GM12874 (cell line): Measurements from ENCODE around the gene NUPR1.

Source experiments
- TF ChIP-seq, protein P1 (sequence below): IDR thresholded peaks from 2 replicates; pipeline ENCODE4 v1.5.1; 2011; ENCODE audit warnings: low read depth, mild to moderate bottlenecking, control low read depth, low read length, moderate library complexity; ENCODE audit not compliant: insufficient read depth

Gene NUPR1

DNA sequence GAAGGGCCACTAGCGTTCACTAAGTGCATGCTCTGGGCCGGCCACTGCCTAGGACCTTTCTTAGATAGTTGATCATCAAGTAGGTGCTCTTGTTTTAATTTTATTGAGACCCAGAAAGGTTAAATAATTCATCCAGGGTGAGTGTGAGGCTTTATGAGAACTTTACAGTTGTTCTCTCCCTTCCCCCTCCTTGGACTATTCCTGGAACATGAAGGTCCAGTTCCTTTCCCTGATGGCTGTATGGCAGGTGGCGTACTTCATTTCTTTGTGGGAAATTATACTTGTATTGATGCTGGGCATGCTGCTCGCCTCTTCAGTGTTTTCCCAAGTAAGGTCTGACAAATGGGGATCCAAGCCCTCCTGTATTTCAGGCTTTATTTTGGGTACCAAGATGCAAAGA is 23.4 kb upstream of the NUPR1 start:
- TF ChIP-seq, protein P1, sequence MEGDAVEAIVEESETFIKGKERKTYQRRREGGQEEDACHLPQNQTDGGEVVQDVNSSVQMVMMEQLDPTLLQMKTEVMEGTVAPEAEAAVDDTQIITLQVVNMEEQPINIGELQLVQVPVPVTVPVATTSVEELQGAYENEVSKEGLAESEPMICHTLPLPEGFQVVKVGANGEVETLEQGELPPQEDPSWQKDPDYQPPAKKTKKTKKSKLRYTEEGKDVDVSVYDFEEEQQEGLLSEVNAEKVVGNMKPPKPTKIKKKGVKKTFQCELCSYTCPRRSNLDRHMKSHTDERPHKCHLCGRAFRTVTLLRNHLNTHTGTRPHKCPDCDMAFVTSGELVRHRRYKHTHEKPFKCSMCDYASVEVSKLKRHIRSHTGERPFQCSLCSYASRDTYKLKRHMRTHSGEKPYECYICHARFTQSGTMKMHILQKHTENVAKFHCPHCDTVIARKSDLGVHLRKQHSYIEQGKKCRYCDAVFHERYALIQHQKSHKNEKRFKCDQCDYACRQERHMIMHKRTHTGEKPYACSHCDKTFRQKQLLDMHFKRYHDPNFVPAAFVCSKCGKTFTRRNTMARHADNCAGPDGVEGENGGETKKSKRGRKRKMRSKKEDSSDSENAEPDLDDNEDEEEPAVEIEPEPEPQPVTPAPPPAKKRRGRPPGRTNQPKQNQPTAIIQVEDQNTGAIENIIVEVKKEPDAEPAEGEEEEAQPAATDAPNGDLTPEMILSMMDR, result no peak

DNA sequence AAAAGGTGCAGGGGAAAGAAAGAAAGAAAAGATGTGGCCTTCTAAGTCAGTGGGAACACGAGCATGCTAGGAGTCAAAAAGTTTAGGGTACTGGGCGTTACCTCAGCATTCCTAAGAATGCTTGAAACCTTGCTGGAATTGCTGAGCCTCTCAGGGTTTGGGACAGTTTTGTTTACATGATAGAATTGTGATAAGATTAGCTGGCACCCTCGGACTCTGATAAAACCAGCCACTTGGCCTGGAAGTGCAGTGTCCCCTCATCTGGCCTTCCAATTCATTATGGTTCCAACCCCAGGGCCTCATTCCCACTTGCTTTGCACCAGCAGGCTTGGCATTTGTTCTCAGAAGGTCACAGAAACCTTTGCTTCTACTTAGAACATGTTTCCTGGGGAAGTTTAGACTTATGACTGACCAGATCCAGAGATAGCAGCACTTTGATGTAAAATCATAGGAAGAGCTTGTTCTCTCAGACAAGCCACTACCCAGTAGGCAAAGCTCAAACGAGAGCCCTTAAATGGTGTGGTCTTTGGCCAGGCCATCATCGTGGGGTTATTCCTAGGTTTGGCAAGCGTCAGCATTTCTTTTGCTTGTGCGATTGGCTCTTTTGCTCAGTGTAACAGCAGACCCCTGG is 22.9 kb upstream of the NUPR1 start:
- TF ChIP-seq, protein P1, result no peak

DNA sequence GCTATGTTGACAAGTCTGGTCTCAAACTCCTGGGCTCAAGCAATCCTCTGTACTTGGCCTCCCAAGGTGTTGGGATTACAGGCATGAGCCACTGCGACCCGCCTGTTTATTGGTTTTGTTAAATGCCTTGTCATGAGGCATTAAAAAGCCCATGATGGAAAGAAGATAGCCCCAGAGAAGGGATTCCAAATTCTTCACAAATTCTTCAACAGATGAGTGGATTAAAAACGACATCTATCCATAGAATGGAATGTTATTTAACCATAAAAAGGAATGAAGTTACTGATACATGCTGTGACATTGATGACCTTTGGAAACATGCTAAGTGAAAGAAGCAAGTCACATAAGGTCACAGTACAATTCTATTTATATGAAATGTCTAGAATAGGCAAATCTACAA is 19.7 kb upstream of the NUPR1 start:
- TF ChIP-seq, protein P1, result no peak

DNA sequence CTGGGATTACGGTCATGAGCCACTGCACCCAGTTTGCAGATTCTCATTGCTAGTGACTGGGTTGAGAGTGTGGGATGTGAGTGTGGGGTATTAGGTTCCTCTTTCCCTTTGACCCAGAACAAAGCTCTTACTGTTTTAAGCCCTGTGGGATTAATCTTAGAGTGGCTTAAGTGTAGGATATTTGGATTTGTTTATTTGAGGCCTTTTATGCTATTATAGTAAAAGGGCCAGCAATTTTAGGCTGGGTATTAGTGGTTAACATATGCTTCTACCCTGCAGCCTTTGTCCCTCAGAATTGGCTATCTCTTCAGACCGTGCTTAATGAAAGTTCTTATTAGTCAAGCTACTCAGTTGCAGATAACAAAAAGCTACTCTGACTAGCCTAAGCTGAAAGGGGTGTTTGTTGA is 18.1 kb upstream of the NUPR1 start:
- TF ChIP-seq, protein P1, result no peak

DNA sequence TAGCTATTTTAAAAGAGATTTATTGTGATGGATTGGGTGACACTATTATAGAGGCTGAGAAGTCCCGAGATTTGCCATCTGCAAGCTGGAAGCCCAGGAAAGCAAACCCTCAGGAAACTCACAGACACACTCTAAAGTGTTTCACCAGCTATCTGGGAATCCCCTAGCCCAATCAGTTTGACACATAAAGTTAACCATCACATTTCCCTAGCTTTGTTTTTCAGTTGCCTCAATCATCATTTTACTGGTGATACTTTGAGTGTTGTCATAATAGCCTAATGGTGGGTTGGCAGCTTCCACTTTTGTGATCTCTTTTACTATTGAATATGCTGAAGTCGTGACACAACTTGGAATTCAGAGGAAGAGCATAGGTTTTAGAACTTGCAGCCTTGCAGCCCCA is 16.8 kb upstream of the NUPR1 start:
- TF ChIP-seq, protein P1, result no peak

DNA sequence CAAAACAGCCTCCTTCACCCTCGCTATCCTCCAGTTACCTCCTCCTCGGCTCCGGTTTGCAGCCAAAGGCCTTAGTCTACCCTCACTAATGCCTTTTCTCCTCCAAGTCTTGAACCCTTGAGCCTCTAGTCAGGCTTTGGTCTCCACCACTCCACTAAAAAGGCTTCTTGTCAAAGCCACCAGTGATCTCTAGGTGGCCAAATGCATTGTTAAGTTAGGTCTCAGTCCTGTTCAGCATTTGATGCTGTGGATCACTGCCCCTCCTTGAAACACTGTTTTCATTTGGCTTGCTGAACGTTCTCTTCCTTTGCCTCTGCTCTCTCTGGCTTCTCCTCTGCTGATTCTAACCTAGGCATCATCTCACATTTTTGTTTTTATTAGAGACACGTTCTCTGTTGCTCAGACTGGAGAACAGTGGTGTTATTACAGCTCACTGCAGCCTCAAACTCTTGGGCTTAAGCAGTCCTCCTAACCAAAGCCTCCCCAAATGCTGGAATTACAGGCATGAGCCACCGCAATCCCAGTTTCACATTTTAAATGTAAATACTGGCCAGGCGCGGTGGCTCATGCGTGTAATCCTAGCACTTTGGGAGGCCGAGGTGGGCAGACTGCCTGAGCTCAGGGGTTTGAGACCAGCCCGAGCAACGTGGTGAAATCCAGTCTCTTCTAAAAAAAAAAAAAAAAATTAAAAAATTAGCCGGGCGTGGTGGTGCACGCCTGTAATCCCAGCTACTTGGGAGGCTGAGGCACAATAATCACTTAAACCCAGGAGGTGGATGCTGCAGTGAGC is 16.1 kb upstream of the NUPR1 start:
- TF ChIP-seq, protein P1, result no peak

DNA sequence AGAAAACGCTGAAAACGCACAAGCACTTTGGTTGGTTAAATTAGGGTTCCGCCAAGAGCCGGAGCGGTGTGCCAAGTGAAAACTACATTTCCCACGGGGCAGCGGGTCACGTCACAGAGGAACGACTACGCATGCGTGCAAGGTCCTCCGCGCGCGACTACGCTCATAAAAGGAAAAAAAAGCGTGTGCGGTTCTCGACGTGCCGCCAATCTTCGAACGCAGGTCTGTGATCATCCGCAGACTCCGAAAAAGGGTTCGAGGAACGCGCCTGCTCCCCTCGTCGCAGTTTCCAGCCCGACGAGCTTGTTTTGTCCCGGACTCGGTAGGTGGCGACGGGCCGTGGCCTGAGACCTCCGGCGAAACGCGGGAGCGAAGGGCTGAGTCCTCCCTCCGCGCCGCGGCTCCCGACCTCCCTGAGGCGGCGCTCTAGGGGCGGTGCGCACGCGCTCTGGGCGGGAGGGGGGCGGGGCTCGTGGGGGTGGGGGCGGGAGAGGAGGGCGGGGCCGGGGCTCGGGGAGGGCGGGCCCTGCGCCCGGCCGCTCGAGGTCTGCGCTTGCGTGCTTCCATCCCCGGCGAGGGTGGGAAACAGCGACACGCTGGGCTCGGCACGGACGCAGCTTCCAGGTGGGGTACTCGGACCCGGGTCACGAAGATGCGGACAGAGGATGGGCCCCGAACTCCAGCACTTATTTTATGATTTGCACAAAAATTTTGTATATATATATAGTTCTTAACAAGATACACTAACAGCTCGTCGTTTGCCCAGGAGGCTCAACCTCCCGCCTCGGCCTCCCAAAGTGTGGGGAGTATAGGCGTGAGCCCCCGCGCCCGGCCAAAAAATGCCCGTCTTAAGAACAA is 15.2 kb upstream of the NUPR1 start, which contains the start of gene SGF29:
TSS of gene SGF29 (plus strand) at position 145 of the 858 bp plus-strand sequence. CDS start 27,150 bp downstream, outside the sequence.
- TF ChIP-seq, protein P1, result peak; percentile 37; the same call in 1 of the 2 replicates
